HEK293T (cell line): ENCODE data around the gene GJA1.

Source experiments
- CTCF ChIA-PET: fragments of 350-600 bp; formaldehyde crosslinking; extraction: SDS; loops from one replicate; lab custom pipeline; 2021; ENCODE audit warnings: antibody characterized with exemption, inconsistent platforms; lab: Yijun Ruan, JAX
- POLR2A ChIA-PET: fragments of 350-600 bp; formaldehyde crosslinking; extraction: SDS; loops from one replicate; lab custom pipeline; 2020; ENCODE audit warnings: antibody characterized with exemption, inconsistent platforms; lab: Yijun Ruan, JAX
- DNase-seq: peaks from one replicate; pipeline ENCODE4 v3.0.0; 2012; ENCODE audit warnings: mixed read lengths; ENCODE audit errors: extremely low spot score
- ARNT ChIP-seq: fragments of 450-650 bp; IDR thresholded peaks from 2 replicates; pipeline ENCODE4 v1.6.1; 2017; ENCODE audit warnings: mild to moderate bottlenecking
- BHLHE40 ChIP-seq: fragments of 450-650 bp; IDR thresholded peaks from 2 replicates; pipeline ENCODE4 v1.6.1; 2016; ENCODE audit warnings: mild to moderate bottlenecking, moderate library complexity, borderline replicate concordance
- CTBP1 ChIP-seq: fragments of 450-650 bp; IDR thresholded peaks from 2 replicates; pipeline ENCODE4 v1.6.1; 2016; ENCODE audit warnings: borderline replicate concordance
- ELF4 ChIP-seq: fragments of 450-650 bp; IDR thresholded peaks from 2 replicates; pipeline ENCODE4 v1.6.1; 2017; ENCODE audit warnings: antibody characterized with exemption
- FOXA1 ChIP-seq: fragments of 450-650 bp; IDR thresholded peaks from 2 replicates; pipeline ENCODE4 v1.6.1; 2016; ENCODE audit warnings: mild to moderate bottlenecking
- FOXK2 ChIP-seq: fragments of 450-650 bp; IDR thresholded peaks from 2 replicates; pipeline ENCODE4 v1.6.1; 2016; ENCODE audit warnings: mild to moderate bottlenecking
- FOXM1 ChIP-seq: fragments of 450-650 bp; IDR thresholded peaks from 2 replicates; pipeline ENCODE4 v1.6.1; 2017; ENCODE audit warnings: mild to moderate bottlenecking, borderline replicate concordance
- HDGF ChIP-seq: fragments of 450-650 bp; IDR thresholded peaks from 2 replicates; pipeline ENCODE4 v1.6.1; 2017; ENCODE audit warnings: antibody characterized with exemption, borderline replicate concordance
- L3MBTL2 ChIP-seq: fragments of 450-650 bp; conservative IDR thresholded peaks from 2 replicates; pipeline ENCODE4 v1.6.1; 2016; ENCODE audit warnings: mild to moderate bottlenecking
- LEF1 ChIP-seq: fragments of 450-650 bp; IDR thresholded peaks from 2 replicates; pipeline ENCODE4 v1.6.1; 2017; ENCODE audit warnings: mild to moderate bottlenecking, borderline replicate concordance
- NFRKB ChIP-seq: fragments of 450-650 bp; IDR thresholded peaks from 2 replicates; pipeline ENCODE4 v1.6.1; 2016; ENCODE audit warnings: mild to moderate bottlenecking, moderate library complexity
- PKNOX1 ChIP-seq: fragments of 450-650 bp; IDR thresholded peaks from 2 replicates; pipeline ENCODE4 v1.6.1; 2016
- SP1 ChIP-seq: fragments of 450-650 bp; IDR thresholded peaks from 2 replicates; pipeline ENCODE4 v1.6.1; 2017
- SUZ12 ChIP-seq: fragments of 450-650 bp; IDR thresholded peaks from 2 replicates; pipeline ENCODE4 v1.6.1; 2016; ENCODE audit warnings: mild to moderate bottlenecking
- TARDBP ChIP-seq: fragments of 450-650 bp; IDR thresholded peaks from 2 replicates; pipeline ENCODE4 v1.6.1; 2016
- ZNF384 ChIP-seq: fragments of 450-650 bp; IDR thresholded peaks from 2 replicates; pipeline ENCODE4 v1.6.1; 2016

The GJA1 gene

GRCh38 chr6:121449331-121449730, 13.9 kb downstream of the GJA1 start:
- CTCF ChIA-PET: no interaction called here
- DNase-seq: no peak
- TF ChIP-seq BHLHE40 (no peak), ARNT (no peak), ZNF384 (no peak), L3MBTL2 (no peak), FOXA1 (no peak), PKNOX1 (no peak), TARDBP (no peak), ELF4 (no peak), FOXK2 (no peak), NFRKB (no peak), FOXM1 (no peak), LEF1 (no peak), SP1 (no peak)
- POLR2A ChIA-PET: no interaction called here

- POLR2A ChIA-PET: no interaction called here
- DNase-seq: no peak
- no peak for TF ChIP-seq ELF4
- no peak for TF ChIP-seq L3MBTL2
- no peak for TF ChIP-seq SUZ12
- TF ChIP-seq FOXA1: no peak
- TF ChIP-seq NFRKB: no peak
- no peak for TF ChIP-seq PKNOX1
- TF ChIP-seq TARDBP: no peak
- no peak for TF ChIP-seq LEF1
- no peak for TF ChIP-seq CTBP1
- TF ChIP-seq FOXM1: no peak
- CTCF ChIA-PET: no interaction called here
Measured at GRCh38 chr6:121450242-121450641, 14.8 kb downstream of the GJA1 start.

GRCh38 chr6:121451250-121451649, 15.8 kb downstream of the GJA1 start:
- ChIA-PET CTCF (no interaction called here), POLR2A (no interaction called here)
- TF ChIP-seq HDGF: no peak
- no peak for TF ChIP-seq L3MBTL2
- no peak for TF ChIP-seq ELF4
- TF ChIP-seq FOXK2: no peak
- TF ChIP-seq NFRKB: no peak
- TF ChIP-seq PKNOX1: no peak
- TF ChIP-seq ZNF384: no peak
- no peak for TF ChIP-seq BHLHE40
- TF ChIP-seq FOXM1: no peak
- no peak for TF ChIP-seq TARDBP
- TF ChIP-seq LEF1: no peak
- TF ChIP-seq SP1: no peak
- TF ChIP-seq SUZ12: no peak
- no peak for TF ChIP-seq ARNT
- DNase-seq: no peak

GRCh38 chr6:121453191-121453590, 17.7 kb downstream of the GJA1 start:
- POLR2A ChIA-PET: no interaction called here

GRCh38 chr6:121460170-121460569, 24.7 kb downstream of the GJA1 start:
- CTCF ChIA-PET: no interaction called here
- POLR2A ChIA-PET: no interaction called here
- TF ChIP-seq FOXM1 (no peak), NFRKB (no peak), SP1 (no peak), L3MBTL2 (no peak), ELF4 (no peak)
- no peak for DNase-seq

More at GRCh38 chr6:121453191-121453590, 17.7 kb downstream of the GJA1 start:
- CTCF ChIA-PET: no interaction called here
- TF ChIP-seq ELF4 (no peak), FOXA1 (no peak), ARNT (no peak), PKNOX1 (no peak), SP1 (no peak), ZNF384 (no peak), FOXK2 (no peak), TARDBP (no peak), FOXM1 (no peak), HDGF (no peak), L3MBTL2 (no peak), SUZ12 (no peak)
- no peak for DNase-seq

GRCh38 chr6:121463087-121463486, 27.6 kb downstream of the GJA1 start:
- ChIA-PET CTCF (interaction anchor here (0.6 kb wide), 1 partner anchor 30 kb away, joined by 3 read pairs; no protein-coding TSS in a partner anchor), POLR2A (no interaction called here)
- TF ChIP-seq HDGF (no peak), FOXA1 (no peak), ELF4 (no peak), FOXM1 (no peak), CTBP1 (no peak), PKNOX1 (no peak), ZNF384 (no peak), SUZ12 (no peak), NFRKB (no peak), LEF1 (no peak), TARDBP (no peak), ARNT (no peak), L3MBTL2 (no peak), FOXK2 (no peak), SP1 (no peak), BHLHE40 (no peak)
- DNase-seq: no peak
